A172 (cell line): ENCODE results near the gene ARHGAP26. TPM values are rescaled to one million over a fixed set of nuclear protein-coding genes. Genes with fewer than 3 reads are reported as not detected.
A peak's percentile ranks its signal among the peaks of the same experiment; 100 is the strongest.

ENCODE experiments used
- DNase-seq: peaks from one replicate; pipeline ENCODE4 v3.0.0-alpha.2; 2015; ENCODE audit warnings: low spot score
- total RNA-seq: library from RNA; depleted of rRNA; stranded (reverse); fragments of >200 nt; shearing (Covaris generic); gene quantifications from 2 replicates; pipeline ENCODE4 v1.2.3, GENCODE V29; 2014

Gene ARHGAP26
- total RNA-seq, 1 experiment from 2014 or later = 1.6 TPM

GRCh38 chr5:143241892-143242291, 471.7 kb downstream of the ARHGAP26 start:
- DNase-seq = no peak

DNA sequence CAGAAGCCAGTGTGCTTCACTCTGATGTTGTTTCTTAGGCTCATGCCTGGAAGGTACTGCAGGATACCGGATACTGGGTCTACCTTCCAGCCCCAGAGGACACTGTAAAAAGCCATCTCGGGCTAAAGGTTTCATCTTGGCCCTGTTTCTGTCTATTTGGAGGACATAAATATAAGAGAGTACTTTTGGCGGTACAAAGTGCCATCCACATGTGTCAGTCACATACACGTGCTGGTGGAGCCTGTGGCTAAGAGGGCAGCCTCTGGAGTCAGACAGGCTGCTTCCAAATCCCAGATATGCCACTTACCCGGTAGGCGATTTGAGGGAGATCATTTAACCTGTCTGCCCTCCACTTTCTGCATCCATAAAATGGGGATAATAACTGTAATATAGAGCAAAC, 472.9 kb downstream of the ARHGAP26 start:
- DNase-seq = no peak

DNA sequence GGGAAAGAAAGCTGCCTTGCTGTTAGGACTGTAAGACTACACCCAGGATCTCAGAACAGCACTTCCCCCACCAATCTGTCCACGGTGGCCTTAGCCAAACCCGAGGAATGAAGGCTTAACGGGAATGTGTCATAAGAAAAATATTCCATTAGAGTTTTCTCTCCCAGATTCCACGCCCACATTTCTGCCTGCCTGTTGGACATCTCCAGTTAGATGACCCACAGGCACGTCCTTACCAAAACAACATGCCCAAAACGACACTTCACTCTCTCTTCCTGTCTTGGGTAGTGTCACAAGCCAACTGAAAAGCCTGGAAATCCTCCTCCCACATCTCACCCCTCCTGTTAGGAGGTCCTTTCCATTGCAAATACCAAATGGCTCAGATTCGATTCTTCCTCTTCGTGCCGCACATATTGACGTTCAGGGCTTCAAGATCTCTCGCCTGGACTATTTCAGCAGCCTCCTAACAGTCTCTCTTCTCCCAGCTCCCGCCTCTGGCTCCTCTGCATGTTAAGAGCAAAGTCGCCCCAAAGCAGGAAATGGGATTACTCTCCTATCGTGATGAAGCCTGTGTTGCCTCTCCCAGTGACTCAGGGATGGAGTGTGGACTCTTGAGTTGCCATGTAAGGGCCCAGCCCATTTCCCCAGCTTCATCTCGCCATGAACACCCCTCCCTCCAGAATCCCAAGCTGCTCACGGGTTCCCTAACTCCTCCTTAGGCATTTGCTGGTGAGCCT, 474.0 kb downstream of the ARHGAP26 start:
- peak; percentile 99 for DNase-seq

DNA sequence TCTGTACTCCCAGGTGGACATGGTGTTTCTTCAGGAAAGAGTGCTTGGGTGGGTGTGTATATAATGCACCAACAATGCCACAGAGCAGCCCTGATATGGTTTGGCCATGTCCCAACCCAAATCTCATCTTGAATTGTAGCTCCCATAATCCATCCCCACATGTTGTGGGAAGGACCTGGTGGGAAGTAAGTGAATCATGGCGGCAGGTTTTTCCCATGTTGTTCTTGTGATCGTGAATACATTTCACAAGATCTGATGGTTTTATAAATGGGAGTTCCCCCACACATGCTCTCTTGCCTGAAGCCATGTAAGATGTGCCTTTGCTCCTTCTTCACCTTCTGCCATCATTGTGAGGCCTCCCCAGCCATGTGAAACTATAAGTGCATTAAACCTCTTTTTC, 474.8 kb downstream of the ARHGAP26 start:
- DNase-seq = peak; percentile 60

DNA sequence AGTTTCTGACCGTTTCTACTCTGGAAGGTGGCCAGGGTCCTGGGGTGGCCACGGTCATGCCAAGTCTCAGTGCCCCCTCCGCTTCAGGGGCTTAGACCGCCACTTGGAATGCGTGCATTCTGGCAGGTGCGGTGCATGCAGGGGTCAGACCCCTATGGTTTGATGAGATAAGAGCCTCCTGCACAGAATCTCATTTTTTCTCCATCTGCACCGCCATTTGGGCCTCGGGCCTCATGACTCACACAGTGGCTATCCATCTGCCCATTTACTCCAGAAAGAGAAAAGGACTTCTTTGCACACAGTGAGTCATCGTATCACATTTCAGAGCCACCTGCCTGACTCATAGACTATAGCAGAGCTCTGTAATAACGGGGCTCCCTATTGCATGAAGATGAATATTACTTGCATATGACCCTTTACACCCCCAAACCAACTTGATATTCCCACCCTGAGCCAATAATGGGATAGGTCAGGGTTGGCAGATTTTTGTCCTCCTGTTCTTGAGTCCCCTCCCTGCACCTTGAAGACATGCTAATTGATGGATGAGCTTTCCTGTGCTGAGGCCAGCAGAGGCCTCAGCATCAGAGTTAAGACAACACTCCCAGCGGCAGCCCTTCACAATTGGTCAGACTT, 475.9 kb downstream of the ARHGAP26 start:
- peak; percentile 99 for DNase-seq

DNA sequence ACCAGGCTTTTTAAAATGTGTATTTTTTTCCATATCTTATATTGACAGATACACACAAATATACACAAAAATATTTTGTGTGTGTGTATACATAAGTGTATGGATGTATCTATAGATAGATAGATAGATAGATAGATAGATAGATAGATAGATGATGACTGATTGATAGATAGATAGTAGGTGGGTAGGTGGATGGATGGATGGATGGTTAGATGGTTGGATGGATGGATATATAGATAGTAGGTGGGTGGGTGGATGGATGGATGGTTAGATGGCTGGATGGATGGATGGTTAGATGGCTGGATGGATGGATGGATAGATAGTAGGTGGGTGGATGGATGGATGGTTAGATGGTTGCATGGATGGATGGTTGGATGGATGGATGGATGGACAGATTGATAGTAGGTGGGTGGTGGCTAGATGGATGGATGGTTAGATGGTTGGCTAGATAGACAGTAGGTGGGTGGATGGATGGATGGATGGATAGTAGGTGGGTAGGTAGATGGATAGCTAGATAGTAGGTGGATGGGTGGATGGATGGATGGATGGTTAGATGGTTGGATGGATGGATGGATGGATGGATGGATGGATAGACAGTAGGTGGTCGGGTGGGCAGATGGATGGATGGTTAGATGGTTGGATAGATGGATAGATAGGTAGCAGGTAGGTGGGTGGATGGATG, 477.1 kb downstream of the ARHGAP26 start:
- DNase-seq = no peak

DNA sequence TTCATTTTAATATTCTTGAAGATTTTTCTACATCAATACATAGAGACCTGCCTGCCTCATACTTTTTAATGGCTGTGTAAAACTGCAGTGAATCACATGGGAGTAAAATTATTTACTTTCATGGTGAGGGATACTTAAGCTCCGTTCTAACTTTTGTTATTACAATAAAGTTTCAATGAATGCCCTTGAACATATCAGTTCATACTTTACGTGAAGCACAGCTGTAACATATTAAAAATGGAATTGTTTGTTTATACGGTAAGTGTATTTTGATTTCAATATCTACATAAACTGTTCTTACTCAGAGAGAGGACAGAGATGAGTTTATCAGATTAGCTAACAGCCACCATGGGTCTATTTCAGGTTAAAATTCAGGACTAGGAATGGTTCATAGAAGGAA, 478.2 kb downstream of the ARHGAP26 start:
- no peak for DNase-seq

- peak; percentile 84 for DNase-seq
Observed at GRCh38 chr5:143248822-143249579, 478.8 kb downstream of the ARHGAP26 start.

- DNase-seq = peak; percentile 35
Observed at GRCh38 chr5:143249851-143250250, 479.7 kb downstream of the ARHGAP26 start.

- no peak for DNase-seq
Observed at GRCh38 chr5:143251190-143251589, 481.0 kb downstream of the ARHGAP26 start.

- DNase-seq = no peak
Observed at GRCh38 chr5:143251946-143252345, 481.8 kb downstream of the ARHGAP26 start.

GRCh38 chr5:143254819-143255218, 484.6 kb downstream of the ARHGAP26 start:
- DNase-seq = no peak

- peak; percentile 88 for DNase-seq
Observed at GRCh38 chr5:143258559-143259253, 488.5 kb downstream of the ARHGAP26 start.

DNA sequence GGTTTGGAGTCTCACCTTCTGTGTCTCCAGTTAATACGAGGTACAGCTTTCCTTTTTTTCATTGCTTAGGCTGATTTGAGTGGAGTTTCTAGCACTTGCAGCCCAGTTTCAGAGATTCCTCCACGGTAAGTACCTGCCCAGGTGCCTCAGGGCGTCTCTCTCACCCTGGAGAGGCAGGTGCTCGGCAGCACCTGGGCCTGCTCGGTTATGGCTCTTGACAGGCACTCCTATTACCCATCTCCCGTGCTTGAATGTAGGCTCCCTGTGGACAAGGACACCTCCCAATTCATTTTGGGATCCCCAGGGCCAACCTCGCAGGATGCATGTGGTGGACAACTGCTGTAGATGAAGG, 489.1 kb downstream of the ARHGAP26 start:
- DNase-seq = no peak

GRCh38 chr5:143261748-143262392, 491.7 kb downstream of the ARHGAP26 start:
- DNase-seq = peak; percentile 26

DNA sequence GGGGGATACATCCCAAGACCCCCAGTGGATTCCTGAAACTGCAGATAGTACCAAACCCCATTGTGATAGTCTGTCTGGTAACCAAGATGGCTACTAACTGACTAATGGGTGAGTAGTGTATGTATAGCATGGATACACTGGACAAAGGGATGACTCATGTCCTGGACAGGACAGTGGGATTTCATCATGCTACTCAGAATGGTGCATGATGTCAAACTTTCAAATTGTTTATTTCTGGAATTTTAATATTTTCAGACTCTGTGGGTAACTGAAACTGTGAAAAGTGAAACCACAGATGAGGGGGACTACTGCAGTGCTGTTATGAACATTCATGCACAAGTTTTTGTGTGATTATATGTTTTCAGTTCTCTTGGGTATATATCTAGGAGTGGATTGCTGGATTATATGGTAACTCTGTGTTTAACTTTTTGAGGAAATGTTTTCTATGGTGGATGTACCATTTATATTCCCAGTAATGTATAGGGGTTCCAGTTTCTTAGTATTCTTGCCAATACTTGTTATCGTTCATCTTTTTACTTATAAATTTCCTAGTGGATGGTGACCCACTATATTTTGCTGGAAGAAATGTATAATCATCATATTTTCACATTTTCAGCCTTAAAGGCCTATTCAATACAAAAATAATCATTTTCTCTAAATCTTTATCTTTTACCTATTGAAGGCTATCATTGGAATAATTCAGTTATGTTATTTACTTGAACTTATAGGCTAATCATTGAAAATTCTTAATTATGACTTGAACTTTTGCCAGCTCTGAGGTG, 492.4 kb downstream of the ARHGAP26 start:
- peak; percentile 86 for DNase-seq

DNA sequence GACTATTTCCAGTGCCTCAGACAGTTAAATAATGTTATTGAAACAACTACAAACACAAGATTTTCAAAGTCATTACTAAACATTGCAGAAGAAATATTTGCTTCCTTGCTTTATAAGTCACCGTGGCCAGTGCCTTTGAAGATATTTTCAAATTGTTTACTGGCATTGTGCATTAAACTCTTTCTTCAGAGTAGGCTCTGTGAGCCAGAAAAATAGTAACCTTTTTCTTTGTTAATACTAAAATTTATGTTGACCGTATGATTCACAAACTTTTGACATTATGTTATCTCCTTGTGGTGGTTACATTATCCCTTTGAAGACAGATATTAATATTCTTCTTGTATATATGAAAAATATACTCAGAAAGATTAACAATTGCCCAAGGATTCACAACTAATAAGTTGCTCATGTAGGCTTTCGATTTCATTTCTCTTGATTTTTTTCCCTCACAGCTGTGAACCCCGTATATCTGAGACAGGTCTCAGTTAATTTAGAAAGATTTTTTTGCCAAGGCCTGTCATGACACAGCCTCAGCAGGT, 493.2 kb downstream of the ARHGAP26 start:
- no peak for DNase-seq

GRCh38 chr5:143265995-143266394, 495.8 kb downstream of the ARHGAP26 start:
- DNase-seq = no peak

GRCh38 chr5:143267186-143267585, 497.0 kb downstream of the ARHGAP26 start:
- DNase-seq = no peak

GRCh38 chr5:143268388-143268787, 498.2 kb downstream of the ARHGAP26 start:
- DNase-seq = no peak
